WERI-Rb-1 (cell line): ENCODE results near the gene PPP1R12A.

ENCODE experiments used
- DNase-seq: peaks from one replicate; pipeline ENCODE4 v3.0.0-alpha.2; 2020
- H3K27ac ChIP-seq: fragments of 250-450 bp; sonication (Bioruptor Pico); 2 replicates; pipeline ENCODE4 v1.5.1; 2020; ENCODE audit warnings: mild to moderate bottlenecking, moderate library complexity
- H3K27me3 ChIP-seq: fragments of 250-450 bp; sonication (Bioruptor Pico); 2 replicates; pipeline ENCODE4 v1.5.1; 2021; ENCODE audit warnings: mild to moderate bottlenecking, low read depth, moderate library complexity; ENCODE audit not compliant: insufficient read depth, severe bottlenecking
- H3K36me3 ChIP-seq: fragments of 250-450 bp; sonication (Bioruptor Pico); 2 replicates; pipeline ENCODE4 v1.5.1; 2020; ENCODE audit warnings: mild to moderate bottlenecking, moderate library complexity
- H3K4me3 ChIP-seq: 2 replicates; pipeline ENCODE4 v1.5.1; 2011; ENCODE audit warnings: low read depth, mild to moderate bottlenecking, control low read depth, low read length
- H3K9me3 ChIP-seq: fragments of 250-450 bp; sonication (Bioruptor Pico); 2 replicates; pipeline ENCODE4 v1.5.1; 2021; ENCODE audit warnings: mild to moderate bottlenecking, moderate library complexity; ENCODE audit not compliant: severe bottlenecking
- CTCF ChIP-seq: IDR thresholded peaks from 2 replicates; pipeline ENCODE4 v1.5.1; 2011; ENCODE audit warnings: low read depth, mild to moderate bottlenecking, control low read depth, inconsistent platforms, low read length

PPP1R12A gene

GRCh38 chr12:79835377-79835843 lies 99.5 kb downstream of the PPP1R12A start:
- H3K27ac ChIP-seq, result no peak overlapping the region
- H3K27me3 ChIP-seq, result no peaks in the 10 kb centered on the region
- no peak overlapping the region for H3K4me3 ChIP-seq
- no peak for DNase-seq
- TF ChIP-seq CTCF, result no peak
- peaks cover 28% of the 10 kb centered on the region for H3K36me3 ChIP-seq
- peaks cover 7% of the 10 kb centered on the region for H3K9me3 ChIP-seq

- Histone ChIP-seq H3K4me3 (no peak overlapping the region), H3K36me3 (peaks cover 24% of the 10 kb centered on the region), H3K27ac (no peak overlapping the region), H3K9me3 (peaks cover 7% of the 10 kb centered on the region), H3K27me3 (no peaks in the 10 kb centered on the region)
- TF ChIP-seq CTCF, result no peak
- DNase-seq, result no peak
Measured at GRCh38 chr12:79834712-79835376, 100.1 kb downstream of the PPP1R12A start.

- H3K27ac ChIP-seq, result no peak overlapping the region
- DNase-seq, result no peak
- no peaks in the 10 kb centered on the region for H3K27me3 ChIP-seq
- peaks cover 12% of the 10 kb centered on the region for H3K36me3 ChIP-seq
- no peak for TF ChIP-seq CTCF
- H3K4me3 ChIP-seq, result no peak overlapping the region
- H3K9me3 ChIP-seq, result no peaks in the 10 kb centered on the region
Measured at GRCh38 chr12:79830440-79830839, 104.5 kb downstream of the PPP1R12A start.

GRCh38 chr12:79828924-79829323 lies 106.0 kb downstream of the PPP1R12A start:
- Histone ChIP-seq H3K27me3 (no peaks in the 10 kb centered on the region), H3K36me3 (peaks cover 9% of the 10 kb centered on the region), H3K27ac (no peak overlapping the region), H3K4me3 (no peak overlapping the region), H3K9me3 (no peaks in the 10 kb centered on the region)
- no peak for TF ChIP-seq CTCF
- DNase-seq, result no peak

- Histone ChIP-seq H3K4me3 (no peak overlapping the region), H3K27me3 (no peaks in the 10 kb centered on the region), H3K9me3 (no peaks in the 10 kb centered on the region), H3K27ac (no peak overlapping the region), H3K36me3 (peaks cover 9% of the 10 kb centered on the region)
- TF ChIP-seq CTCF, result no peak
- DNase-seq, result no peak
Measured at GRCh38 chr12:79827484-79827883, 107.4 kb downstream of the PPP1R12A start.
